ENCODE results near the gene RTN4RL1. TPM values are rescaled to one million over a fixed set of nuclear protein-coding genes. Genes with fewer than 3 reads are reported as not detected.

The RTN4RL1 gene
- polyA plus RNA-seq, 1 donor (not counting 4 experiments of a cell fraction or from before 2014, with no cell fraction given) = 2.3 TPM

DNA sequence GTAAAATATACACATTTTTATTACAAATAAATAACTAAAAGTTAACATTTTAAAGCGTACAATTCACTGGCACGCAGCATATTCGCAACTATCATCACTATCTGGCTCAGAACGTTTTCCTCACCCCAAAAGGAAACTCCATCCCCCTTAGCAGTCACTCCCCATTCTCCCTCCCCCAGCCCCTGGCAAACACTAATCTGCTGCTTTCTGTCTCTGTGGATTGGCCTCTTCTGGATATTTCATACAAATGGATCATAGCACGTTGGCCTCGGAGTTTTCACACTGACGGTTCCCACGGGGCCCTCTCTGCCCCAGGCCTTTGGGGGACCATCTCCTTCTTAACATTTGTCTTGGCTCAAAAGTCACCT lies 64.6 kb downstream of the RTN4RL1 start:
- Histone ChIP-seq H3K36me3 (ENCODE audit: control insufficient read depth in 2 of 2, extremely low read depth in 1 of 2, insufficient read depth in 2 of 2, low read length in 2 of 2) (no peaks in the 10 kb centered on the region), H3K9me3 (ENCODE audit: control insufficient read depth, low read depth, low read length) (no peaks in the 10 kb centered on the region), H3K79me2 (ENCODE audit: control insufficient read depth, insufficient read depth, low read length) (no peaks in the 10 kb centered on the region), H3K4me1 (ENCODE audit: control insufficient read depth, extremely low read depth, insufficient read depth, low read length) (no peaks in the 10 kb centered on the region), H3K4me3 (ENCODE audit: control insufficient read depth in 2 of 3, extremely low read depth in 1 of 3, insufficient read depth in 2 of 3, low read depth in 1 of 3, low read length in 3 of 3) (no peak overlapping the region), H2AFZ (ENCODE audit: control insufficient read depth, low read length) (no peak overlapping the region), H4K20me1 (ENCODE audit: control insufficient read depth, extremely low read depth, insufficient read depth, low read length) (no peaks in the 10 kb centered on the region), H3K4me2 (ENCODE audit: control insufficient read depth, extremely low read depth, insufficient read depth, low read depth, low read length) (no peak overlapping the region), H3K9me1 (ENCODE audit: control insufficient read depth, extremely low read depth, insufficient read depth, low read length) (no peaks in the 10 kb centered on the region), H3K27ac (ENCODE audit: control insufficient read depth, insufficient read depth, low read length) (no peak overlapping the region), H3K27me3 (ENCODE audit: control insufficient read depth, extremely low read depth, insufficient read depth, low read length) (no peaks in the 10 kb centered on the region), H3K9ac (ENCODE audit: control insufficient read depth, extremely low read depth, insufficient read depth, low read length) (no peak overlapping the region)
- FAIRE-seq (no peak), DNase-seq (ENCODE audit: low read depth, low spot score) (no peak)
- TF ChIP-seq, protein P1, sequence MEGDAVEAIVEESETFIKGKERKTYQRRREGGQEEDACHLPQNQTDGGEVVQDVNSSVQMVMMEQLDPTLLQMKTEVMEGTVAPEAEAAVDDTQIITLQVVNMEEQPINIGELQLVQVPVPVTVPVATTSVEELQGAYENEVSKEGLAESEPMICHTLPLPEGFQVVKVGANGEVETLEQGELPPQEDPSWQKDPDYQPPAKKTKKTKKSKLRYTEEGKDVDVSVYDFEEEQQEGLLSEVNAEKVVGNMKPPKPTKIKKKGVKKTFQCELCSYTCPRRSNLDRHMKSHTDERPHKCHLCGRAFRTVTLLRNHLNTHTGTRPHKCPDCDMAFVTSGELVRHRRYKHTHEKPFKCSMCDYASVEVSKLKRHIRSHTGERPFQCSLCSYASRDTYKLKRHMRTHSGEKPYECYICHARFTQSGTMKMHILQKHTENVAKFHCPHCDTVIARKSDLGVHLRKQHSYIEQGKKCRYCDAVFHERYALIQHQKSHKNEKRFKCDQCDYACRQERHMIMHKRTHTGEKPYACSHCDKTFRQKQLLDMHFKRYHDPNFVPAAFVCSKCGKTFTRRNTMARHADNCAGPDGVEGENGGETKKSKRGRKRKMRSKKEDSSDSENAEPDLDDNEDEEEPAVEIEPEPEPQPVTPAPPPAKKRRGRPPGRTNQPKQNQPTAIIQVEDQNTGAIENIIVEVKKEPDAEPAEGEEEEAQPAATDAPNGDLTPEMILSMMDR (optimal IDR thresholded peaks at IDR 0.05 in 1 of 3, IDR thresholded peaks at IDR 0.05 in 1 of 3, conservative IDR thresholded peaks at IDR 0.05 in 1 of 3; ENCODE audit: extremely low read depth in 1 of 3, insufficient read depth in 2 of 3, low read length in 3 of 3) = no peak
- TF ChIP-seq EZH2 (IDR thresholded peaks at IDR 0.05; ENCODE audit: low read length) = no peak
- dilution Hi-C loops (cut with MboI; ENCODE audit: extremely low pct_ligation_motif_present, low sequenced_read_pairs) = no loop called here

DNA sequence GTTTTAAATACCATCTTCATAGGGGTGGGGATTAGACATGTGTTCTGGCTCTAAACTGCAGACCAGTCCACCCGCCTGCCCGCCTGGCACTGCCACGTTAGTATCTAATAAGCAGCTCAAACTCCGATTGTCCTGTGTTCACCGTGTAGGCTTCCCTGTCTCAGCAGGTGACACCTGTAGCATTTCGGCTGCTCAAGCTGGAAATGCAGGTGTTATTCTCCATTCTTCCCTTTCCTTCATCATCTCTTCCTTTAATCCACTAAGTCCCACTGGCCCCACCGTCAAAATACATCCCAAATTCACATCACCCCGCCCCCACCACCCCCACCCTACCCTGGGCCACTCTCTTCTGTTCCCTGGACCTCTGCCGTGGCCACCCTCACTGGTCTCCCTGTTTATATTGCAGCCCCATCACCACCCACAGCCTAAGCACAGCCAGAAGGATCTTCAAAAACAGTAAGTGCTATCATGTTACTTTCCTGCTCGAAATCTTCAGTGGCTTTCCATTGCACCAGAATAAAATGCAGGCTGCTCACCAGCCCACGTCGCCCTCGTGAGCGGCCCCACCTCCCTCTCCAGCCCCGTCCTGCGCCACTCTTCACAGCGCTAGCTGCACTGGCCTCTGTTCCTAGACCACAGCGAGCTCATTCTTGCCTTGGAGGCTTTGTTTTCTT lies 65.1 kb downstream of the RTN4RL1 start:
- H3K4me2 ChIP-seq (ENCODE audit: control insufficient read depth, extremely low read depth, insufficient read depth, low read depth, low read length) = no peak overlapping the region
- no peaks in the 10 kb centered on the region for H3K79me2 ChIP-seq (ENCODE audit: control insufficient read depth, insufficient read depth, low read length)
- no peak overlapping the region for H2AFZ ChIP-seq (ENCODE audit: control insufficient read depth, low read length)
- no peaks in the 10 kb centered on the region for H4K20me1 ChIP-seq (ENCODE audit: control insufficient read depth, extremely low read depth, insufficient read depth, low read length)
- H3K9me3 ChIP-seq (ENCODE audit: control insufficient read depth, low read depth, low read length) = no peaks in the 10 kb centered on the region
- dilution Hi-C loops (cut with MboI; ENCODE audit: extremely low pct_ligation_motif_present, low sequenced_read_pairs) = no loop called here
- H3K4me1 ChIP-seq (ENCODE audit: control insufficient read depth, extremely low read depth, insufficient read depth, low read length) = no peaks in the 10 kb centered on the region
- FAIRE-seq = no peak
- no peak for TF ChIP-seq EZH2 (IDR thresholded peaks at IDR 0.05; ENCODE audit: low read length)
- TF ChIP-seq, protein P1 (optimal IDR thresholded peaks at IDR 0.05 in 1 of 3, IDR thresholded peaks at IDR 0.05 in 1 of 3, conservative IDR thresholded peaks at IDR 0.05 in 1 of 3; ENCODE audit: extremely low read depth in 1 of 3, insufficient read depth in 2 of 3, low read length in 3 of 3) = no peak
- H3K27me3 ChIP-seq (ENCODE audit: control insufficient read depth, extremely low read depth, insufficient read depth, low read length) = no peaks in the 10 kb centered on the region
- H3K36me3 ChIP-seq (ENCODE audit: control insufficient read depth in 2 of 2, extremely low read depth in 1 of 2, insufficient read depth in 2 of 2, low read length in 2 of 2) = no peaks in the 10 kb centered on the region
- H3K27ac ChIP-seq (ENCODE audit: control insufficient read depth, insufficient read depth, low read length) = no peak overlapping the region
- no peak overlapping the region for H3K9ac ChIP-seq (ENCODE audit: control insufficient read depth, extremely low read depth, insufficient read depth, low read length)
- no peak overlapping the region for H3K4me3 ChIP-seq (ENCODE audit: control insufficient read depth in 2 of 3, extremely low read depth in 1 of 3, insufficient read depth in 2 of 3, low read depth in 1 of 3, low read length in 3 of 3)
- no peak for DNase-seq (ENCODE audit: low read depth, low spot score)
- no peaks in the 10 kb centered on the region for H3K9me1 ChIP-seq (ENCODE audit: control insufficient read depth, extremely low read depth, insufficient read depth, low read length)

Measured in keratinocyte (primary cell).